Stimulated activated CD8-positive, alpha-beta memory T cell treated with anti-CD3 and anti-CD28 coated beads, Interleukin-2, amount 100 ng/mL, for 48 hours (primary cell): ENCODE data around the gene TAS2R3.
"Not testable (repeated sequence)": the region's sequence is repeated elsewhere in the genome, so short reads cannot be mapped to it uniquely, and the experiment has no call there.

Experiments used
- DNase-seq, 2 donors: peaks; one replicate each; pipeline ENCODE4 v3.0.0-alpha.2; 2020; ENCODE audit warnings: low read depth in 2 of 2

TAS2R3 gene, protein sequence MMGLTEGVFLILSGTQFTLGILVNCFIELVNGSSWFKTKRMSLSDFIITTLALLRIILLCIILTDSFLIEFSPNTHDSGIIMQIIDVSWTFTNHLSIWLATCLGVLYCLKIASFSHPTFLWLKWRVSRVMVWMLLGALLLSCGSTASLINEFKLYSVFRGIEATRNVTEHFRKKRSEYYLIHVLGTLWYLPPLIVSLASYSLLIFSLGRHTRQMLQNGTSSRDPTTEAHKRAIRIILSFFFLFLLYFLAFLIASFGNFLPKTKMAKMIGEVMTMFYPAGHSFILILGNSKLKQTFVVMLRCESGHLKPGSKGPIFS

GRCh38 chr7:141763797-141764196, at the start of gene TAS2R3:
TSS of gene TAS2R3 (plus strand) at chr7:141764097. CDS start at chr7:141764159, 62 bp downstream.
- no peak for DNase-seq

DNA sequence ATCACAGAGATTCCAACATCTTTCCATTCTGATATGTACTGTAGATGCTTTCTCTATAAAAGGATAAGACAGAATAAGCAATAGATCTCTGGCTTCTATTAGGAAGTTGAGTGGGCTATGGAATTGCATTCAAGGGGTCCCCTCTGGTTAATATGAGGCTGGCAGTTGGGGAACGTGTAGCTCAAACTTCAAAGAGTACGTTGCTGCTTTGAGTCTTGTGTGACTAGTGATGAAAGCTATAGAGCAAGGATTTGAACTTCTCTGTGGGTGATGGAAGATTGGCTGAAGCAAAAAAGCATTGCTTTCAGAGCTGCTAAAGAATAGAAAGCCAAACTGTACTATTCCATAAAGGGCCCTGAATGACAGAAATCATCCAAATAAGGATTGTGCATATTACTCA, 49.3 kb upstream of the TAS2R3 start:
- no peak for DNase-seq

- no peak for DNase-seq
These were observed 48.9 kb upstream of the TAS2R3 start for GRCh38 chr7:141715018-141715417.

- DNase-seq = no peak
These were observed 47.9 kb upstream of the TAS2R3 start for GRCh38 chr7:141715794-141716689.

- DNase-seq = no peak
These were observed 46.4 kb upstream of the TAS2R3 start for GRCh38 chr7:141717450-141717849.

- no peak for DNase-seq
These were observed 41.4 kb upstream of the TAS2R3 start for GRCh38 chr7:141722529-141722928.

DNA sequence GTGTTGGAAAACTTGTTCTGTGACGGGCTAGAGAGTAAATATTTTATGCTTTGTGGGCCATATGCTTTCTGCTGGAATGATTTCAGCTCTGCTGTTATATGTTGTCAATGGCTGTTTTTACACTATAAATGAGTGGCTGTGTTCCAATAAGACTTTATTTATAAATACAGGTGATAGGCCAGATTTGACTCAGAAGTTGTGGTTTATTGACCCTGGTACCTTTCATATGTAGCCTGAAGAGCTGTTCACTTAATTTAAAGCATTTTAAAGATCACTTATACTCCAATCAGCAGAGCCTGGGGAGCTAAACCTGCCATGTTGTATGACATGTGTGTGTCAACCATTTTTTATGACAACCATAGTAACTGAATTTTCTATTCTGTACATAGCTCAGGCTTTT, 34.9 kb upstream of the TAS2R3 start:
- no peak for DNase-seq

GRCh38 chr7:141731476-141732149, 32.3 kb upstream of the TAS2R3 start:
- DNase-seq = no peak

DNA sequence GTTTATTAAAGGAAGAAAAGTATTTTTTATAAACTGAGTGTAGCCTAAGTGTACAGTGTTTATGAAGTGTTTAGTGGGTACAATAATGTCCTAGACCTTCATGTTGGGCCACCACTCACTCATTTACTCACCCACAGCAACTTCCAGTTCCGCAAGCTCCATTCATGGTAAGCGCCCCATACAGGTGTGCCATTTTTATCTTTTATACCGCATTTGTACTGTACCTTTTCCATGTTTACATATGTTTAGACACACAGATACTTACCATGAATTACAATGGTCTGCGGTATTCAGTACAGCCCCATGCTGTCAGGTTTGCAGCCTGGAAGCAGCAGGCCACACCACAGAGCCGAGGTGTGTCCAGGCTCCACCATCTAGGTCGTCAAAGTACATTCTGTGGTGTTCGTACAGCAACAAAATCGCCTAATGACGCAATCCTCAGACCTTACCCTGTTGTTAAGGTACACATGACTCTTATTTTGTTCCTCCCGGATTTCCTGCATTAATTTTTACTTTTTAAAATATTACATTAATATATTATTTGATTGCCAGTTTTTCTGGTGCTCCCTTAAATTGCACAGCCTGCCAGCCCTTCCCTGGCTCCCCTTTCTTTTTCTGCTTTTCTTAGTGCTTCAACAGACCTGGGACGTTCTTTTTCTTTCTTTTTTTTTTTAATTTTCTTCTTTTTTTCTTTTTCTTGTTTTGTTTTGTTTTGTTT, 26.6 kb upstream of the TAS2R3 start:
- no peak for DNase-seq

DNA sequence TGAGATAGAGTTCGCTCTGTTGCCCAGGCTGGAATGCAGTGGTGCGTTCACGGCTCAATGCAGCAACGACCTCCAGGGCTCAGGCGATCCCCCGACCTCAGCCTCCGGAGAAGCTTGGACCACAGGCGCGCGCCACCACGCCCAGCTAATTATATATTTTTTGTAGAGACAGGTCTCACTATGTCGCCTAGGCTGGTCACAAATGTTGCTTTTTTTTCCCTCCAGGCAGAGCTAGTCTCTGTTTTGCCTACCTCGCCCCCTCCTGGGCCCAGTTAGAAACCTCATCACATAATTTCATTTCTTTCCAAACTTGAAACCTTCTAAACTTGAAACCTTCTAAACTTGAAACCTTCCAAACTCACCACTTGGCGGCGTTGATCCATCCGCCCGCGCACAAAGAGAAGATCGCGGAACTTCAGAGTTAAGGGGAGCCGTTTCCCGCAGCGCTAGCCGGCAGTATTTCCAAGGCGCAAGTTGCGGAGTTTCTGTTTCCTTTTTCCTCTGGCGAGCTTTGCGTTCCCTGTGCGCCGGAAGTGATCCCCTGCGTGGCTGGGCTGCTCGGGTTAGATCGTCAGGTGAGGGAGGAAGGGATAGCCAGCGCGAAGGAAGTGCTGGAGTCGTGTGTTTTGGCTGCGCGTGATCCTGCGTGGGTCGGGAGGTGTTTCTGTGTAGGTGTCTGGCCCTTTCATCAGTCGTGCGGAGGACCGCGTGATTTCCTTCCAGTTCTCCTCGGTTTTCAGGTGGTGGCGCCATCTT, 25.9 kb upstream of the TAS2R3 start, which contains the start of gene SSBP1:
TSS of gene SSBP1 (plus strand) at position 523 of the 756 bp plus-strand sequence. CDS start 809 bp downstream, outside the sequence.
- peak; percentile 71 to 83 for DNase-seq

GRCh38 chr7:141738592-141739013, 25.3 kb upstream of the TAS2R3 start:
- DNase-seq = no peak

- DNase-seq = no peak
These were observed 24.6 kb upstream of the TAS2R3 start for GRCh38 chr7:141739250-141739649.

- no peak for DNase-seq
These were observed 21.7 kb upstream of the TAS2R3 start for GRCh38 chr7:141742229-141742628.

DNA sequence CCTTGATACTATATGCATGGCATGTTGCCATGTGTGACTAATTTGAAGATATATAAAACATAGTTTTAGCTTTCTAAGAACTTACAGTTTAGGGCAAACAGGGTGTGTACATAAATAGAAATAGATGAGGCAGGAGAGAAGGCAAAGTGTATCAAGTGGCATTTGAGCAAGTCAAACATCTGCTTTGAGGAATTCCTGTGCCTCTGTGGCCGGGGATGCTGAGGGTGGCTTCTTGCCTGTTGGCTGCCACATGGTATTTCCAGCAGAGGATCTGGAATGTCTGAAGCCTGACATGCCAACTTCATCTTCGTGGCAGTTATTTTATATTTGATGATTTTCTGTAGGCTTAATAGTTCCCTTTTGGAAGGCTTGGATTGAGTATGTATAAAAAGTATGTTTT, 19.8 kb upstream of the TAS2R3 start:
- no peak for DNase-seq

DNA sequence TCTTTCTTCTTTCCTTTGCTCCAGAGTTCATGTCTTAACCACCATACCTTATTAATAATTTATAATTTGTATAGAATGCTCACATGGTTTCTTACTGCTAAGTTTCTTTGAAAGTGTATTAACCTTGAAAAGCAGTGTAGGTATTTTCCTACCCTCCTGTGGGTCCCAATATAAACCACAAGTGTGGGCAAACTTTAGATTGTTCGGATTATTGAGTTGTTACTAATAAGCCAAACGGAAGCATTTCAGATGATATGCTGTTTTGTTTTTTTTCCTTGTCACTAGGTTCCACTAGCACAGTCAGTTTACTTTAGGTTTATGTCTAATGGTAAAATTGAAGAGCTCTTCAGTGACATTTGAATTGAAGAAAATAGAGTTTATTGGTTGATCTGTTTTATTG, 15.5 kb upstream of the TAS2R3 start:
- no peak for DNase-seq

DNA sequence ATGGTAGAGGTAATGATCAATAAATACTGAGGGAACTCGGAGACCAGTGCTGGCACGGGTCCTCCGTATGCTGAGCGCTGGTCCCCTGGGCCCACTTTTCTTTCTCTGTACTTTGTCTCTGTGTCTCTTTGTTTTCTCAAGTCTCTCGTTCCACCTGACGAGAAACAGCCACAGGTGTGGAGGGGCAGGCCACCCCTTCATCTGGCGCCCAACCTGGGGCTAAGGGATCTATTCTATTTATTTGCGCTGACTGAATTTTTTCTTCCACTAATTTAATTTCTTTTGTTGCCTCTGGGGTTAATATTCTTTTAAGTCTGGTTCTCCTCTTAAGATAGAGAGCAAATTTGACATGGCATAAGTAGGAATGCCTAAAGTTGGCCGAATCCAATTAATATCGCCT, 12.0 kb upstream of the TAS2R3 start:
- DNase-seq = not testable (repeated sequence)

DNA sequence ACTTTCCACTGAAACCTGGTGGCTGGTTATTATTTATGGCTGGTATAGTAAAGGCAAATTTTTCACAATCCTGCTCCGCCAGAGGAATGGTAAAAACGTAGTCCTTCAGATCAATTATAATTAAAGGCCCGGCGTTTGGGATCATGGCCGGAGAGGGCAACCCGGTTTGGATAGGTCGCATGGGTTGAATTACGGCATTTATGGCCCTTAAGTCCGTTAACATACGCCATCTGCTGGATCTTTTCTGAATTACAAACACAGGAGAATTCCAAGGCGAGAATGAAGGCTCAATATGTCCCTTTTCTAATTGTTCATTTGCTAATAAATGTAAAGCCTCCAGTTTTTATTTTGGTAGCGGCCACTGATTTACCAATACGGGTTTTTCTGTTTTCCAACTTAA, 11.3 kb upstream of the TAS2R3 start:
- no peak for DNase-seq

GRCh38 chr7:141754939-141755338, 9.0 kb upstream of the TAS2R3 start:
- DNase-seq = no peak

DNA sequence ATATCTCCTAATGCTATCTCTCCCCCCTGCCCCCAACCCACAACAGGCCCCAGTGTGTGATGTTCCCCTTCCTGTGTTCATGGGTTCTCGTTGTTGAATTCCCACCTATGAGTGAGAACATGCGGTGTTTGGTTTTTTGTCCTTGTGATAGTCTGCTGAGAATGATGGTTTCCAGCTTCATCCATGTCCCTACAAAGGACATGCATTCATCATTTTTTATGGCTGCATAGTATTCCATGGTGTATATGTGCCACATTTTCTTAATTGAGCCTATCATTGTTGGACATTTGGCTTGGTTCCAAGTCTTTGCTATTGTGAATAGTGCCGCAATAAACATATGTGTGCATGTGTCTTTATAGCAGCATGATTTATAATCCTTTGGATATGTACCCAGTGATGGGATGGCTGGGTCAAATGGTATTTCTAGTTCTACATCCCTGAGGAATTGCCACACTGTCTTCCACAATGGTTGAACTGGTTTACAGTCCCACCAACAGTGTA, 6.2 kb downstream of the TAS2R3 start:
- DNase-seq = not testable (repeated sequence)

DNA sequence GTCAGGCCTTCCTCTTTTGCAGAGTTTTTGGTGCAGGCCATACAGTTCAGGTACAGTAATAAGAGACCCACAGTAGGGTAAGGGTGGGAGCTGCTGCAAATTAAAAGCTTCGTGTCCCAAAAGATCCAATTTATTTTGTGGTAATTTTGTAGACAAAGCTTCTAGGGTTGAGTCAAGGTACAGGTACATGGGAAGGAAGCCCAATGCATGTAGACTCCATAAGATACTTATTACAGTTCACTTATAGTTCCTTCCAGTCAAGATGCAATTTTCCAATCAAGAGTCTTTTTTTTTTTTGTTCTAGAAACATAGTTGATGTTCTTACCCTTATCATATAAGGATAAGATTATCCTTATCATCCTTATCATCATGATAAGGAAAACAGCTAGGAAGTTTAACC, 12.5 kb downstream of the TAS2R3 start, which contains the start of gene TAS2R4:
TSS of gene TAS2R4 (plus strand) at position 301 of the 400 bp plus-strand sequence. CDS start 1,815 bp downstream, outside the sequence.
- no peak for DNase-seq
